HepG2 (cell line): ENCODE data around the gene ERH. TPM values are rescaled to one million over a fixed set of nuclear protein-coding genes. Genes with fewer than 3 reads are reported as not detected.

Source experiments
- ADNP ChIP-seq: sonication (generic); formaldehyde crosslinking; IDR thresholded peaks from 2 replicates; pipeline ENCODE4 v1.4.0; 2020; ENCODE audit warnings: missing genetic modification reagents
- CBX2 ChIP-seq, 2 experiments: fragments of 200-600 bp in 1 of 2; sonication (generic); formaldehyde crosslinking in 1 of 2; IDR thresholded peaks; 2 replicates each; pipeline versions ENCODE4 v1.7.0 to v1.8.1; 2018 to 2022; ENCODE audit warnings: low read depth in 2 of 2, low read length in 1 of 2, mild to moderate bottlenecking in 1 of 2, missing genetic modification reagents in 1 of 2
- EEA1 ChIP-seq: sonication (generic); formaldehyde crosslinking; IDR thresholded peaks from 2 replicates; pipeline ENCODE4 v1.5.1; 2020; ENCODE audit warnings: mild to moderate bottlenecking, missing genetic modification reagents, borderline replicate concordance
- FUBP1 ChIP-seq: sonication (generic); formaldehyde crosslinking; IDR thresholded peaks from 2 replicates; pipeline ENCODE4 v1.5.1; 2020; ENCODE audit warnings: missing genetic modification reagents, mild to moderate bottlenecking, borderline replicate concordance
- GRHL1 ChIP-seq: sonication (generic); formaldehyde crosslinking; conservative IDR thresholded peaks from 2 replicates; pipeline ENCODE4 v1.8.0; 2022; ENCODE audit warnings: missing genetic modification reagents
- HMGA1 ChIP-seq: sonication (generic); formaldehyde crosslinking; conservative IDR thresholded peaks from 2 replicates; pipeline ENCODE4 v1.4.0; 2020; ENCODE audit warnings: missing genetic modification reagents
- LBX2 ChIP-seq: sonication (generic); formaldehyde crosslinking; IDR thresholded peaks from 2 replicates; pipeline ENCODE4 v1.5.0; 2020; ENCODE audit warnings: missing genetic modification reagents, mild to moderate bottlenecking, borderline replicate concordance
- MXI1 ChIP-seq: IDR thresholded peaks from 3 replicates; pipeline ENCODE4 v1.6.1; 2012; ENCODE audit warnings: low read depth, low read length, inconsistent platforms, borderline replicate concordance
- NAIF1 ChIP-seq: sonication (generic); formaldehyde crosslinking; IDR thresholded peaks from 2 replicates; pipeline ENCODE4 v1.5.0; 2020; ENCODE audit warnings: mild to moderate bottlenecking, missing genetic modification reagents, borderline replicate concordance
- NFRKB ChIP-seq: fragments of 450-650 bp; IDR thresholded peaks from 2 replicates; pipeline ENCODE4 v1.6.1; 2017
- SMAD9 ChIP-seq: sonication (generic); formaldehyde crosslinking; IDR thresholded peaks from 2 replicates; pipeline ENCODE4 v1.5.1; 2020; ENCODE audit warnings: mild to moderate bottlenecking, missing genetic modification reagents
- SNAPC5 ChIP-seq: sonication (generic); formaldehyde crosslinking; IDR thresholded peaks from 2 replicates; pipeline ENCODE4 v1.8.1; 2023; ENCODE audit warnings: mild to moderate bottlenecking, missing genetic modification reagents, borderline replicate concordance
- ZBTB38 ChIP-seq: sonication (generic); formaldehyde crosslinking; IDR thresholded peaks from 2 replicates; pipeline ENCODE4 v1.5.1; 2020; ENCODE audit warnings: mild to moderate bottlenecking, missing genetic modification reagents
- ZBTB7A ChIP-seq: sonication (generic); formaldehyde crosslinking; IDR thresholded peaks from 2 replicates; pipeline ENCODE4 v1.8.0; 2022; ENCODE audit warnings: mild to moderate bottlenecking, missing genetic modification reagents
- ZKSCAN1 ChIP-seq: fragments of 150-350 bp; IDR thresholded peaks from 2 replicates; pipeline ENCODE4 v1.6.1; 2014; ENCODE audit warnings: low read length
- ZMYM3 ChIP-seq: sonication (generic); formaldehyde crosslinking; IDR thresholded peaks from 2 replicates; pipeline ENCODE4 v1.5.1; 2020; ENCODE audit warnings: mild to moderate bottlenecking, missing genetic modification reagents
- ZNF574 ChIP-seq: sonication (generic); formaldehyde crosslinking; IDR thresholded peaks from 2 replicates; pipeline ENCODE4 v1.4.0; 2020; ENCODE audit warnings: missing genetic modification reagents
- ZNF713 ChIP-seq: sonication (generic); formaldehyde crosslinking; IDR thresholded peaks from 2 replicates; pipeline ENCODE4 v1.4.0; 2020; ENCODE audit warnings: mild to moderate bottlenecking, missing genetic modification reagents
- ZSCAN30 ChIP-seq: sonication (generic); formaldehyde crosslinking; IDR thresholded peaks from 2 replicates; pipeline ENCODE4 v1.5.0; 2020; ENCODE audit warnings: mild to moderate bottlenecking, missing genetic modification reagents
- polyA plus RNA-seq, 8 experiments: library from polyadenylated mRNA; depleted of rRNA in 3 of 8; stranded (reverse) in 7 of 8; unstranded in 1 of 8; fragments of >200 nt; fragmentation: Illumina TruSeq in 4 of 8; extraction: Trizol in 4 of 8; gene quantifications; 2 replicates each; pipeline versions ENCODE4 v1.2.1 to v1.2.3, GENCODE V29; 2011 to 2016; ENCODE audit warnings: low read depth in 4 of 8, missing spikeins in 1 of 8, mixed read lengths in 1 of 8; ENCODE audit not compliant: insufficient read depth in 1 of 8
- total RNA-seq, 5 experiments: library from RNA; depleted of rRNA; stranded (reverse); fragments of >200 nt; fragmentation: Illumina TruSeq; extraction: Trizol; gene quantifications; 2 replicates each; pipeline ENCODE4 v1.2.3, GENCODE V29; 2016; ENCODE audit warnings: low read depth in 1 of 5
- TF ChIP-seq, protein P1 (sequence below): sonication (generic); formaldehyde crosslinking; IDR thresholded peaks from 2 replicates; pipeline ENCODE4 v1.4.0; 2020; ENCODE audit warnings: missing genetic modification reagents
- TF ChIP-seq, protein P2 (sequence below): IDR thresholded peaks from 2 replicates; pipeline ENCODE4 v1.6.1; 2016; ENCODE audit warnings: missing genetic modification reagents, missing compliant biosample characterization

The ERH gene
- total and polyA plus RNA-seq, 2 of the 13 experiments (the other 11 are each of a cell fraction or from before 2014, with no cell fraction given), result 105 to 341 TPM

DNA sequence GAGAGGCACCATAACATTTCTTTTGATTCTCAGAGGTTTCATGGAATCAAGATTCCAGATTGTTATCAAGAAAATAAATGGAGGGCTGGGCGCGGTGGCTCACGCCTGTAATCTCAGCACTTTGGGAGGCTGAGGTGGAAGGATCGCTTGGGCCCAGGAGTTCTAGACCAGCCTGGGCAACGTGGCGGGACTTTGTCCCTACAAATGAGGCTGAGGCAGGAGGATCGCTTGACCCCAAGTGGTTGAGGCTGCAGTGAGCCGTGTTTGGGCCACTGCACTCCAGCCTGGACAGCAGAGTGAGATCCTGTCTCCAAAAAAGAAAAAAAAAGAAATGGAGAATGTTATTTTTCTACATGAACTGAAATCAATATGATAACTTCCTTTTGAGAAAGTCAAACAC lies 1.7 kb upstream of the ERH start (continued):
- TF ChIP-seq ZSCAN30 (CRISPR knock-in tag) (no peak), MXI1 (no peak), HMGA1 (no peak), SMAD9 (no peak), ZBTB7A (CRISPR knock-in tag) (no peak), SNAPC5 (no peak), ZMYM3 (peak; percentile 88), ADNP (CRISPR knock-in tag) (peak; percentile 83; the same call in 1 of the 2 replicates), ZNF713 (CRISPR knock-in tag) (no peak), ZNF574 (CRISPR knock-in tag) (peak; percentile 40; the same call in 1 of the 2 replicates), GRHL1 (CRISPR knock-in tag) (no peak), LBX2 (CRISPR knock-in tag) (no peak), ZBTB38 (CRISPR knock-in tag) (0 out of 2 replicates have a peak, but pooled peaks have one; percentile 33), NAIF1 (CRISPR knock-in tag) (0 out of 2 replicates have a peak, but pooled peaks have one; percentile 39), ZKSCAN1 (no peak), EEA1 (CRISPR knock-in tag) (no peak), FUBP1 (CRISPR knock-in tag) (no peak), NFRKB (no peak), CBX2 (IDR thresholded peaks at IDR 0.05; ENCODE audit: low read depth, low read length) (no peak), CBX2 (CRISPR knock-in tag; IDR thresholded peaks at IDR 0.05; ENCODE audit: low read depth) (no peak)
- TF ChIP-seq, protein P1, sequence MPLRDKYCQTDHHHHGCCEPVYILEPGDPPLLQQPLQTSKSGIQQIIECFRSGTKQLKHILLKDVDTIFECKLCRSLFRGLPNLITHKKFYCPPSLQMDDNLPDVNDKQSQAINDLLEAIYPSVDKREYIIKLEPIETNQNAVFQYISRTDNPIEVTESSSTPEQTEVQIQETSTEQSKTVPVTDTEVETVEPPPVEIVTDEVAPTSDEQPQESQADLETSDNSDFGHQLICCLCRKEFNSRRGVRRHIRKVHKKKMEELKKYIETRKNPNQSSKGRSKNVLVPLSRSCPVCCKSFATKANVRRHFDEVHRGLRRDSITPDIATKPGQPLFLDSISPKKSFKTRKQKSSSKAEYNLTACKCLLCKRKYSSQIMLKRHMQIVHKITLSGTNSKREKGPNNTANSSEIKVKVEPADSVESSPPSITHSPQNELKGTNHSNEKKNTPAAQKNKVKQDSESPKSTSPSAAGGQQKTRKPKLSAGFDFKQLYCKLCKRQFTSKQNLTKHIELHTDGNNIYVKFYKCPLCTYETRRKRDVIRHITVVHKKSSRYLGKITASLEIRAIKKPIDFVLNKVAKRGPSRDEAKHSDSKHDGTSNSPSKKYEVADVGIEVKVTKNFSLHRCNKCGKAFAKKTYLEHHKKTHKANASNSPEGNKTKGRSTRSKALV (CRISPR knock-in tag), result no peak
- TF ChIP-seq, protein P2, sequence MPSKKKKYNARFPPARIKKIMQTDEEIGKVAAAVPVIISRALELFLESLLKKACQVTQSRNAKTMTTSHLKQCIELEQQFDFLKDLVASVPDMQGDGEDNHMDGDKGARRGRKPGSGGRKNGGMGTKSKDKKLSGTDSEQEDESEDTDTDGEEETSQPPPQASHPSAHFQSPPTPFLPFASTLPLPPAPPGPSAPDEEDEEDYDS (CRISPR knock-in tag), result no peak
